GM10248 (cell line): ENCODE results near the gene PARP2.

ENCODE experiments used
- CTCF ChIA-PET: fragments of 300-600 bp; sonication (Branson Sonifier 250); formaldehyde crosslinking; extraction: SDS; loops from one replicate; lab custom pipeline; 2021; ENCODE audit warnings: antibody characterized with exemption; lab: Yijun Ruan, JAX
- POLR2A ChIA-PET: fragments of 350-650 bp; sonication (Branson Sonifier 250); formaldehyde crosslinking; extraction: SDS; loops from one replicate; lab custom pipeline; 2020; ENCODE audit warnings: antibody characterized with exemption; lab: Yijun Ruan, JAX
- DNase-seq: peaks from one replicate; pipeline ENCODE4 v3.0.0; 2012; ENCODE audit errors: extremely low spot score
- TF ChIP-seq, protein P1 (sequence below): IDR thresholded peaks from 2 replicates; pipeline ENCODE4 v1.5.1; 2012; ENCODE audit warnings: mild to moderate bottlenecking, low read depth; ENCODE audit errors: extremely low read depth, missing control alignments, control extremely low read depth

The PARP2 gene

DNA sequence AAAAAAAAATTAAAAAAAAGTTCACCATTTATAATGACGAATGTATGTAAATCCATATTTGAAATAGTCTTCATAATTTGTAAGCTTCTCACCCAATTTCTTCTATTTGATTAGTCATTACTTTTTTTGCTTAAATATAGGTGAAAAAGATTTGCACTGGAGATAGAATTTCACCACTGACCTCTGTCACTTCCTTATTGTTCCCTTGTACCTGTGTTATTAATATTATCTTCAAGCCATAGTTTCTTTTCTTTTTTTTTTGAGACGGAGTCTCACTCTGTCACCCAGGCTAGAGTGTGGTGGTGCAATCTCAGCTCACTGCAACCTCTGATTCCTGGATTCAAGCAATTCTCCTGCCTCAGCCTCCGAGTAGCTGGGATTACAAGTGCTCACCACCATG is 54.1 kb downstream of the PARP2 start:
- no peak for DNase-seq
- ChIA-PET POLR2A (interaction anchor here (0.6 kb wide), 1 partner anchor 8 kb away, joined by 4 read pairs; no protein-coding TSS in a partner anchor), CTCF (interaction anchor here (1.1 kb wide), 1 partner anchor 75 kb away, joined by 3 read pairs; no protein-coding TSS in a partner anchor)
- TF ChIP-seq, protein P1, sequence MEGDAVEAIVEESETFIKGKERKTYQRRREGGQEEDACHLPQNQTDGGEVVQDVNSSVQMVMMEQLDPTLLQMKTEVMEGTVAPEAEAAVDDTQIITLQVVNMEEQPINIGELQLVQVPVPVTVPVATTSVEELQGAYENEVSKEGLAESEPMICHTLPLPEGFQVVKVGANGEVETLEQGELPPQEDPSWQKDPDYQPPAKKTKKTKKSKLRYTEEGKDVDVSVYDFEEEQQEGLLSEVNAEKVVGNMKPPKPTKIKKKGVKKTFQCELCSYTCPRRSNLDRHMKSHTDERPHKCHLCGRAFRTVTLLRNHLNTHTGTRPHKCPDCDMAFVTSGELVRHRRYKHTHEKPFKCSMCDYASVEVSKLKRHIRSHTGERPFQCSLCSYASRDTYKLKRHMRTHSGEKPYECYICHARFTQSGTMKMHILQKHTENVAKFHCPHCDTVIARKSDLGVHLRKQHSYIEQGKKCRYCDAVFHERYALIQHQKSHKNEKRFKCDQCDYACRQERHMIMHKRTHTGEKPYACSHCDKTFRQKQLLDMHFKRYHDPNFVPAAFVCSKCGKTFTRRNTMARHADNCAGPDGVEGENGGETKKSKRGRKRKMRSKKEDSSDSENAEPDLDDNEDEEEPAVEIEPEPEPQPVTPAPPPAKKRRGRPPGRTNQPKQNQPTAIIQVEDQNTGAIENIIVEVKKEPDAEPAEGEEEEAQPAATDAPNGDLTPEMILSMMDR = no peak

DNA sequence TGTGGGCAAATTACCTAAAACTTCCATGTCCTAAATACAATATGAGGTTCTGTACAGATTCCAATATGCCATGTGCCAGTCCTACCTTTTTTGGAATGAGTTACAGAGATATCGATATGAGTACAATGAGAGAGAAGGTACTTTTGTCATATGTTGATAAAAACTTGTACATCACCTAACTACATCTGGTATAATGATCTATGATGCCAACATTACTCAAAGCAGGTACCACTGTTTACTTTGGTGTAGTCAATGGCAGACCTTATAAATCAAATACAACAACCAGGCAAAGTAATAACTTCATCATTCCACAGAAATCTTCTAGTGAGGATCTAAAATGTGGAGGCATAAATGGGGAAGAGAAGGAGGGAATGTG is 57.1 kb downstream of the PARP2 start:
- TF ChIP-seq, protein P1 = no peak
- CTCF ChIA-PET = interaction anchor here (1.4 to 5.9 kb wide), 2 partner anchors 14 to 73 kb away, joined by 3 to 49 read pairs; partner anchors contain the start of gene TEP1
- POLR2A ChIA-PET = no interaction called here
- DNase-seq = no peak

DNA sequence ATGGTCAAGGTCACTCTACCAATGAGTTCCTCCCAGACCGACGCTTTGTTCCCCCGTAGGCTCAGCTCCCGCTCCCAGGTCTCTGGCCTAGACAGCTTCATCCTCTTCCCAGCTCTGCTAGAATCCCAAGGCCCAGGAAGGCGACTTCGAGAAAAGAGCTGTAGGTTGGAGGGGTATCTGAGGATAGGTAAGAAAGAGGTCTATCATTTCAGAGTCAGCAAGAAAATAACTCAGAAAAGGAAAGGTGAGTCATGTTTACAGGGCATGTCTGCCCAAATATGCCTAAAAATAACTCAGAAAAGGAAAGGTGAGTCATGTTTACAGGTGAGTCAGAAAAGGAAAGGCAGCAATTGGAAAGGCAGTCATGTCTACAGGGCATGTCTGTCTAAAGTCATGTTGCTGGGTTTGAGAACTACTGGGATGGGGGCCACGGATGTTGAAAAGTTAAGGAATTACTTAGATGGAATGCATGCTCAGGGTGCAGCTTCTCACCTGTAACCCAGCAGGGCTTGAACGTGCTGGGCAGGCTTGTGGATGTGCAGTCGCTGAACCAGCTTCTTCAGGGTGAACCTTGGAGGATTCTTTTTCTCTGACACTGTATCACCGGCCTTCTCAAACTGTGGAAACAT is 57.6 kb downstream of the PARP2 start:
- TF ChIP-seq, protein P1 = no peak
- no peak for DNase-seq
- ChIA-PET POLR2A (no interaction called here), CTCF (interaction anchor here (0.7 to 5.9 kb wide), 4 partner anchors 9 to 73 kb away, joined by 3 to 49 read pairs (median 3); partner anchors contain the start of gene TEP1)

DNA sequence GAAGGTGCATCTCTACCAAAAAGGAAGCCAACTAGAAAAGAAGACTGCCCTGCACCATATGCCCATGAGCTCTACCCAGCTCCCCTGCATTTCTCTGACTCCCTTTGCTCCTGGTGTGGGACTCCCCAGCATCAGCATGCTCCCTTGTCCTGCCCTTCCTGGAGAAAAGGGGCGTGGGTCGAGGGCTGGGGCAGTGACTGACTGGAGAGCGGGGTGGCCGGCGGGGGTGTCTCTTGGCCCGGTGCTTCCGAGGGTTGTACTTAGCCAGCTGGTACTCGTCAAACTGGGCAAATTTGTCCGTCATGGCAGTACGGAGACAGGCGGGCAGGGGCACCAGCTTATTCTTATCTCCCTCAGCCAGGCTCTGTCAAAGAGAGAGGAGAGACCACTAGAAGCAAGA is 60.1 kb downstream of the PARP2 start:
- POLR2A ChIA-PET = no interaction called here
- TF ChIP-seq, protein P1 = no peak
- CTCF ChIA-PET = interaction anchor here (0.7 to 5.9 kb wide), 4 partner anchors 8 to 288 kb away, joined by 3 to 49 read pairs (median 4); partner anchors contain the start of gene TEP1
- DNase-seq = no peak
